GM12878 (cell line): ENCODE results near the gene BAG5. TPM values are rescaled to one million over a fixed set of nuclear protein-coding genes. Genes with fewer than 3 reads are reported as not detected.

Experiments used
- ATAC-seq: fragments of 200-7000 bp; cut with Tn5 transposase; 3 replicates; pipeline ENCODE4 v1.9.1; 2020; ENCODE audit warnings: mild to moderate bottlenecking, moderate library complexity
- BruUV-seq: library from RNA; stranded (reverse); fragments of 400-500 nt; replicated peaks from 2 replicates; lab custom pipeline; 2021; lab: Mats Ljungman, UMichigan
- CTCF ChIA-PET: fragments of 300-600 bp; sonication (Branson Sonifier 250); formaldehyde crosslinking; extraction: SDS; loops from one replicate; lab custom pipeline; 2021; ENCODE audit warnings: inconsistent platforms; lab: Yijun Ruan, JAX
- POLR2A ChIA-PET: fragments of 350-600 bp; formaldehyde crosslinking; extraction: SDS; loops from one replicate; lab custom pipeline; 2021; ENCODE audit warnings: inconsistent platforms; lab: Charles Lee
- RAD21 ChIA-PET: fragments of 300-600 bp; sonication (Branson Sonifier 250); formaldehyde crosslinking; loops from one replicate; lab custom pipeline; 2023; ENCODE audit warnings: antibody characterized with exemption; ENCODE audit not compliant: unreplicated experiment; lab: Charles Lee
- SMC1A ChIA-PET: fragments of 300-600 bp; sonication (Branson Sonifier 250); formaldehyde crosslinking; loops from one replicate; lab custom pipeline; 2023; ENCODE audit not compliant: unreplicated experiment, uncharacterized antibody; lab: Charles Lee
- DNase-seq: peaks from one replicate; pipeline ENCODE4 v3.0.0-alpha.2; 2011; ENCODE audit warnings: low read depth, low spot score
- FAIRE-seq: peaks from 3 replicates; lab custom pipeline; 2011; peaks lifted over from hg19 to GRCh38; lab: Jason Lieb, UNC
- H2AFZ ChIP-seq: 2 replicates; pipeline ENCODE4 v1.6.0; 2011; ENCODE audit warnings: low read depth, low read length, control low read depth; ENCODE audit not compliant: control insufficient read depth
- H3K27ac ChIP-seq: 2 replicates; pipeline ENCODE4 v1.5.1; 2011; ENCODE audit warnings: control low read depth; ENCODE audit not compliant: control insufficient read depth, insufficient read depth
- H3K27me3 ChIP-seq, 2 experiments: replicated peaks in 1 of 2; 2 replicates each; pipeline versions ENCODE4 v1.6.0 to v1.6.1; 2011; ENCODE audit warnings: low read length in 1 of 2; ENCODE audit not compliant: control insufficient read depth in 2 of 2, insufficient read depth in 2 of 2
- H3K36me3 ChIP-seq, 2 experiments: 2 replicates each; pipeline ENCODE4 v1.5.1; 2011; ENCODE audit warnings: low read length in 1 of 2; ENCODE audit not compliant: control insufficient read depth in 2 of 2, insufficient read depth in 2 of 2
- H3K4me1 ChIP-seq: 2 replicates; pipeline ENCODE4 v1.6.1; 2011; ENCODE audit warnings: mild to moderate bottlenecking, low read length, moderate library complexity, mixed read lengths; ENCODE audit not compliant: control insufficient read depth, insufficient read depth
- H3K4me2 ChIP-seq: 2 replicates; pipeline ENCODE4 v1.6.0; 2011; ENCODE audit warnings: control low read depth; ENCODE audit not compliant: control insufficient read depth, insufficient read depth
- H3K4me3 ChIP-seq: fragments of 200-600 bp; sonication (generic); 2 replicates; pipeline ENCODE4 v1.5.1; 2016
- H3K79me2 ChIP-seq: 2 replicates; pipeline ENCODE4 v1.6.0; 2011; ENCODE audit warnings: low read length; ENCODE audit not compliant: control insufficient read depth, insufficient read depth
- H3K9ac ChIP-seq: 2 replicates; pipeline ENCODE4 v1.8.0; 2011; ENCODE audit warnings: low read length, control low read depth, mixed read lengths; ENCODE audit not compliant: control insufficient read depth, insufficient read depth
- H3K9me3 ChIP-seq: replicated peaks from 3 replicates; pipeline ENCODE4 v1.5.1; 2011; ENCODE audit warnings: mild to moderate bottlenecking, low read length; ENCODE audit not compliant: control insufficient read depth, insufficient read depth
- H4K20me1 ChIP-seq: 2 replicates; pipeline ENCODE4 v1.6.0; 2011; ENCODE audit not compliant: control insufficient read depth, insufficient read depth
- BACH1 ChIP-seq: fragments of 450-650 bp; IDR thresholded peaks from 2 replicates; pipeline ENCODE4 v1.6.1; 2017; ENCODE audit warnings: mild to moderate bottlenecking, borderline replicate concordance
- BMI1 ChIP-seq: fragments of 450-650 bp; IDR thresholded peaks from 2 replicates; pipeline ENCODE4 v1.6.1; 2016; ENCODE audit warnings: mild to moderate bottlenecking, moderate library complexity, borderline replicate concordance
- FOXK2 ChIP-seq: fragments of 450-650 bp; IDR thresholded peaks from 2 replicates; pipeline ENCODE4 v1.6.1; 2017; ENCODE audit warnings: mild to moderate bottlenecking, moderate library complexity
- GABPA ChIP-seq: IDR thresholded peaks from 2 replicates; pipeline ENCODE4 v1.6.1; 2014; ENCODE audit warnings: antibody characterized with exemption, low read depth, mild to moderate bottlenecking, inconsistent platforms
- KLF5 ChIP-seq: fragments of 450-650 bp; IDR thresholded peaks from 2 replicates; pipeline ENCODE4 v1.6.1; 2014; ENCODE audit warnings: mild to moderate bottlenecking; ENCODE audit not compliant: partially characterized antibody
- RUNX3 ChIP-seq: IDR thresholded peaks from 2 replicates; pipeline ENCODE4 v1.6.1; 2012; ENCODE audit warnings: low read length, inconsistent platforms
- SIN3A ChIP-seq: IDR thresholded peaks from 2 replicates; pipeline ENCODE4 v1.6.1; 2012; ENCODE audit warnings: low read depth, low read length, improper control_type of control experiment
- WGBS: methylation state at CpG from one replicate; pipeline ENCODE4 v1.1.6; 2016; ENCODE audit warnings: low lambda C conversion rate; ENCODE audit not compliant: insufficient replicate concordance, insufficient coverage; ENCODE audit errors: missing lambda C conversion rate; 5-methylcytosine and 5-hydroxymethylcytosine counted together
- in situ Hi-C: fragments of 300-500 bp; cut with MboI; formaldehyde crosslinking; loops from 9 replicates; pipeline ENCODE4 v1.14.3; 2018; ENCODE audit warnings: mixed read lengths
- intact Hi-C: fragments of 100-400 bp; cut with micrococcal nuclease; formaldehyde crosslinking; loops from one replicate; pipeline ENCODE4 v1.14.2; 2022; ENCODE audit not compliant: unreplicated experiment
- polyA plus RNA-seq, 11 experiments: library from polyadenylated mRNA; depleted of rRNA in 4 of 11; unstranded in 6 of 11; stranded (reverse) in 5 of 11; fragments of >200 nt; fragmentation: Nextera tagmentation in 4 of 11; fragmentation: Illumina TruSeq in 1 of 11; extraction: Ambion mirVana in 4 of 11; extraction: Trizol in 1 of 11; gene quantifications; 1 replicate in 1 of 11; 2 replicates in 10 of 11; pipeline versions ENCODE4 v1.2.1 to v1.2.3, GENCODE V29; 2011 to 2016; ENCODE audit warnings: inconsistent platforms in 2 of 11, missing spikeins in 2 of 11, low read depth in 1 of 11
- total RNA-seq, 4 experiments: library from RNA; depleted of rRNA in 3 of 4; stranded (reverse); fragments of >200 nt in 3 of 4; fragmentation: Illumina TruSeq in 1 of 4; extraction: Trizol in 1 of 4; gene quantifications; 2 replicates each; pipeline versions ENCODE4 v1.2.1 to v1.2.3, GENCODE V29; 2013 to 2021
- TF ChIP-seq, protein P1 (sequence below): fragments of 450-650 bp; IDR thresholded peaks from 2 replicates; pipeline ENCODE4 v1.6.1; 2017; ENCODE audit warnings: mild to moderate bottlenecking
- TF ChIP-seq, protein P2 (sequence below): fragments of 450-650 bp; formaldehyde crosslinking; IDR thresholded peaks from 2 replicates; pipeline ENCODE4 v1.5.0; 2022; ENCODE audit warnings: mild to moderate bottlenecking, missing genetic modification characterization

BAG5 gene
- total and polyA plus RNA-seq, 10 of the 15 experiments (the other 5 are each of a cell fraction or from before 2014, with no cell fraction given), result 9.9 to 30.5 (median 20.1) TPM

DNA sequence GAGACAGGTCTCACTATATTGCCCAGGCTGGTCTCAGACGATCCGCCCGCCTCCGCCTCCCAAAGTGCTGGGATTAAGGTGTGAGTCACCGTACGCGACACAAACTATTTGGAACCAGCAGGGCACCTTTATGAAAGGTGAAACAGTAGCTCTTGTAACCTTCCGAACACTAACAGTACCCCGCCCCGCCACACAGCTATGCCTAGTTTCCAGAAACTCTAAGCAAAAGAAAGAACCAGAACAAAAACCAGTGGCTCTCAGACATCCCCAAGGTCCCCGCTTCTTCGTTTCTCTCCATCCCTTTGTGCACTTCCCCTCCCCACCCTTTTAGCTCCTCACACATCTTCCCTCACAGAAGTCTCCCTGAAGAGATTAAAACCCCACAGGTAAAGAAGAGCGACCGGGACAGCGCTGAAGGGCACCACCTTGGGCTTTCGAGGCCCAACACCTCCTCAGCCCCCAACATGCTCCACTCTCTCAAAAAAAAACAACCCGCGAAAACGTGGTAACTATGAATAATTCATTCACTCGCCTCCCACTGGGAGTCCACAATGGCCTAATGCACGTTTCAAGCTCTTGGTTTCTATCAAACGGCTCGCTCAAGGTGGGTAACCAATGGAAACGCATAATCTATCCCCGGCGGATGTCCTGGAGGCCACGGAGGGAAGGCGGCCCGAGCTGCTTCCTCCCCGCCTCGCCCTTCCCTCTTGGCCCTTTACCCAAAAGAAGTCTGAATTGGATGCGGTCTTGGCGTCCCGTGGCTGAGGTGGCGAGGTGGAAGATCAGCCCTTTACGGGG is 877 bp downstream of the BAG5 start:
- Histone ChIP-seq H3K36me3 (peaks cover 0 to 14% of the 10 kb centered on the region in 2 experiments; a peak in 3 of 4 replicates), H3K9ac (peak overlapping the region; percentile 82), H3K9me3 (no peaks in the 10 kb centered on the region), H3K4me3 (peak overlapping the region; percentile 97), H3K79me2 (peaks cover 76% of the 10 kb centered on the region), H2AFZ (peak overlapping the region; percentile 96; the same call in 1 of the 2 replicates), H3K4me2 (peak overlapping the region; percentile 88), H3K27ac (peak overlapping the region; percentile 94), H3K4me1 (peaks cover 13% of the 10 kb centered on the region), H3K27me3 (no peaks in the 10 kb centered on the region), H4K20me1 (0 out of 2 replicates have a peak, but pooled peaks cover 6% of the 10 kb centered on the region)
- BruUV-seq, result no TSS peak
- ChIA-PET SMC1A (interaction anchor here (0.7 to 1.4 kb wide), 4 partner anchors 31 to 246 kb away, joined by 3 read pairs; partner anchors contain the start of gene TRMT61A), RAD21 (interaction anchor here (0.6 to 1.6 kb wide), 2 partner anchors 31 to 286 kb away, joined by 3 to 5 read pairs; partner anchors contain the start of gene PPP1R13B), POLR2A (interaction anchor here (0.7 kb wide), 1 partner anchor 159 kb away, joined by 3 read pairs; no protein-coding TSS in a partner anchor), CTCF (interaction anchor here (1.0 to 1.3 kb wide), 5 partner anchors 8 to 118 kb away, joined by 3 to 5 read pairs (median 4); no protein-coding TSS in a partner anchor)
- ATAC-seq (peak; percentile 66), FAIRE-seq (no peak), DNase-seq (no peak)
- intact Hi-C loops, result loop anchor here (5.0 kb wide), 1 partner anchor 71 kb away; no protein-coding TSS in a partner anchor
- WGBS, result 5% methylated on average over 36 of the region's 36 CpGs
- peak; percentile 34; the same call in 1 of the 2 replicates for TF ChIP-seq SIN3A
- TF ChIP-seq BACH1, result no peak
- 0 out of 2 replicates have a peak, but pooled peaks have one; percentile 3 for TF ChIP-seq RUNX3
- TF ChIP-seq FOXK2, result no peak
- TF ChIP-seq, protein P1, sequence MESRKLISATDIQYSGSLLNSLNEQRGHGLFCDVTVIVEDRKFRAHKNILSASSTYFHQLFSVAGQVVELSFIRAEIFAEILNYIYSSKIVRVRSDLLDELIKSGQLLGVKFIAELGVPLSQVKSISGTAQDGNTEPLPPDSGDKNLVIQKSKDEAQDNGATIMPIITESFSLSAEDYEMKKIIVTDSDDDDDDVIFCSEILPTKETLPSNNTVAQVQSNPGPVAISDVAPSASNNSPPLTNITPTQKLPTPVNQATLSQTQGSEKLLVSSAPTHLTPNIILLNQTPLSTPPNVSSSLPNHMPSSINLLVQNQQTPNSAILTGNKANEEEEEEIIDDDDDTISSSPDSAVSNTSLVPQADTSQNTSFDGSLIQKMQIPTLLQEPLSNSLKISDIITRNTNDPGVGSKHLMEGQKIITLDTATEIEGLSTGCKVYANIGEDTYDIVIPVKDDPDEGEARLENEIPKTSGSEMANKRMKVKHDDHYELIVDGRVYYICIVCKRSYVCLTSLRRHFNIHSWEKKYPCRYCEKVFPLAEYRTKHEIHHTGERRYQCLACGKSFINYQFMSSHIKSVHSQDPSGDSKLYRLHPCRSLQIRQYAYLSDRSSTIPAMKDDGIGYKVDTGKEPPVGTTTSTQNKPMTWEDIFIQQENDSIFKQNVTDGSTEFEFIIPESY, result no peak
- TF ChIP-seq, protein P2, sequence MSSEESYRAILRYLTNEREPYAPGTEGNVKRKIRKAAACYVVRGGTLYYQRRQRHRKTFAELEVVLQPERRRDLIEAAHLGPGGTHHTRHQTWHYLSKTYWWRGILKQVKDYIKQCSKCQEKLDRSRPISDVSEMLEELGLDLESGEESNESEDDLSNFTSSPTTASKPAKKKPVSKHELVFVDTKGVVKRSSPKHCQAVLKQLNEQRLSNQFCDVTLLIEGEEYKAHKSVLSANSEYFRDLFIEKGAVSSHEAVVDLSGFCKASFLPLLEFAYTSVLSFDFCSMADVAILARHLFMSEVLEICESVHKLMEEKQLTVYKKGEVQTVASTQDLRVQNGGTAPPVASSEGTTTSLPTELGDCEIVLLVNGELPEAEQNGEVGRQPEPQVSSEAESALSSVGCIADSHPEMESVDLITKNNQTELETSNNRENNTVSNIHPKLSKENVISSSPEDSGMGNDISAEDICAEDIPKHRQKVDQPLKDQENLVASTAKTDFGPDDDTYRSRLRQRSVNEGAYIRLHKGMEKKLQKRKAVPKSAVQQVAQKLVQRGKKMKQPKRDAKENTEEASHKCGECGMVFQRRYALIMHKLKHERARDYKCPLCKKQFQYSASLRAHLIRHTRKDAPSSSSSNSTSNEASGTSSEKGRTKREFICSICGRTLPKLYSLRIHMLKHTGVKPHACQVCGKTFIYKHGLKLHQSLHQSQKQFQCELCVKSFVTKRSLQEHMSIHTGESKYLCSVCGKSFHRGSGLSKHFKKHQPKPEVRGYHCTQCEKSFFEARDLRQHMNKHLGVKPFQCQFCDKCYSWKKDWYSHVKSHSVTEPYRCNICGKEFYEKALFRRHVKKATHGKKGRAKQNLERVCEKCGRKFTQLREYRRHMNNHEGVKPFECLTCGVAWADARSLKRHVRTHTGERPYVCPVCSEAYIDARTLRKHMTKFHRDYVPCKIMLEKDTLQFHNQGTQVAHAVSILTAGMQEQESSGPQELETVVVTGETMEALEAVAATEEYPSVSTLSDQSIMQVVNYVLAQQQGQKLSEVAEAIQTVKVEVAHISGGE (CRISPR knock-in tag), result no peak
- 0 out of 2 replicates have a peak, but pooled peaks have one; percentile 36 for TF ChIP-seq GABPA
- TF ChIP-seq BMI1, result peak; percentile 37; the same call in 1 of the 2 replicates
- no peak for TF ChIP-seq KLF5
- in situ Hi-C loops, result no loop called here
